HFFc6 (cell line): ENCODE measurements around the gene EVC. TPM values are rescaled to one million over a fixed set of nuclear protein-coding genes. Genes with fewer than 3 reads are reported as not detected.

Source experiments
- DNase-seq: peaks from one replicate; pipeline ENCODE4 v3.0.0-alpha.2; 2018
- H3K27ac Mint-ChIP-seq: 2 replicates; pipeline ENCODE4 v1.8.0; 2020; ENCODE audit warnings: mild to moderate bottlenecking, mixed read lengths
- H3K27me3 Mint-ChIP-seq: 2 replicates; pipeline ENCODE4 v1.8.0; 2021; ENCODE audit warnings: mild to moderate bottlenecking, moderate library complexity, mixed read lengths; ENCODE audit not compliant: insufficient read depth
- H3K36me3 Mint-ChIP-seq: 2 replicates; pipeline ENCODE4 v1.8.0; 2021; ENCODE audit warnings: low read depth, mixed read lengths
- H3K4me1 Mint-ChIP-seq: 2 replicates; pipeline ENCODE4 v1.8.0; 2020; ENCODE audit warnings: low read depth, mixed read lengths
- H3K4me3 Mint-ChIP-seq: 2 replicates; pipeline ENCODE4 v1.8.0; 2020; ENCODE audit warnings: mild to moderate bottlenecking, moderate library complexity, mixed read lengths
- H3K9me3 Mint-ChIP-seq: 2 replicates; pipeline ENCODE4 v1.8.0; 2020; ENCODE audit warnings: mild to moderate bottlenecking, mixed read lengths
- CTCF ChIP-seq: fragments of 200-600 bp; sonication (generic); IDR thresholded peaks from 2 replicates; pipeline ENCODE4 v1.5.0; 2021; ENCODE audit warnings: antibody characterized with exemption, mild to moderate bottlenecking
- total RNA-seq, 6 experiments: library from RNA; stranded (reverse); fragmentation: NEBNext Ultra II Directional; extraction: Animal tissue kit (Norgen Biotek cat#: 25700); gene quantifications; 2 replicates in 1 of 6; 3 replicates in 5 of 6; pipeline ENCODE4 v1.2.3, GENCODE V29; 2021

EVC gene
- total RNA-seq, 6 experiments from 2014 or later = 30.7 to 40.9 (median 33.7) TPM

- no peak for DNase-seq
- Mint-ChIP-seq H3K36me3 (peaks cover 61% of the 10 kb centered on the region), H3K9me3 (no peaks in the 10 kb centered on the region), H3K4me1 (peaks cover 37% of the 10 kb centered on the region), H3K4me3 (no peak overlapping the region), H3K27ac (no peak overlapping the region), H3K27me3 (peaks cover 3% of the 10 kb centered on the region; the same call in 1 of the 2 replicates)
- TF ChIP-seq CTCF = no peak
These were observed 76.3 kb downstream of the EVC start for GRCh38 chr4:5787311-5787710.

GRCh38 chr4:5788144-5788543 is 77.1 kb downstream of the EVC start:
- peaks cover 3% of the 10 kb centered on the region; the same call in 1 of the 2 replicates for H3K27me3 Mint-ChIP-seq
- peaks cover 37% of the 10 kb centered on the region for H3K4me1 Mint-ChIP-seq
- no peak overlapping the region for H3K4me3 Mint-ChIP-seq
- H3K27ac Mint-ChIP-seq = peak overlapping the region; percentile 30; the same call in 1 of the 2 replicates
- no peak for DNase-seq
- H3K9me3 Mint-ChIP-seq = no peaks in the 10 kb centered on the region
- peaks cover 54% of the 10 kb centered on the region for H3K36me3 Mint-ChIP-seq
- TF ChIP-seq CTCF = no peak

GRCh38 chr4:5789141-5789540 is 78.1 kb downstream of the EVC start:
- no peaks in the 10 kb centered on the region for H3K9me3 Mint-ChIP-seq
- DNase-seq = no peak
- H3K4me3 Mint-ChIP-seq = no peak overlapping the region
- peaks cover 31% of the 10 kb centered on the region for H3K4me1 Mint-ChIP-seq
- no peak for TF ChIP-seq CTCF
- H3K36me3 Mint-ChIP-seq = peaks cover 46% of the 10 kb centered on the region
- H3K27me3 Mint-ChIP-seq = peaks cover 1% of the 10 kb centered on the region; the same call in 1 of the 2 replicates
- peak overlapping the region; percentile 58 for H3K27ac Mint-ChIP-seq

GRCh38 chr4:5790546-5790857 is 79.5 kb downstream of the EVC start:
- Mint-ChIP-seq H3K27ac (no peak overlapping the region; the same call in 1 of the 2 replicates), H3K27me3 (peaks cover 1% of the 10 kb centered on the region; the same call in 1 of the 2 replicates), H3K36me3 (peaks cover 43% of the 10 kb centered on the region), H3K4me1 (peaks cover 21% of the 10 kb centered on the region), H3K9me3 (no peaks in the 10 kb centered on the region), H3K4me3 (no peak overlapping the region)
- DNase-seq = no peak
- peak; percentile 43 for TF ChIP-seq CTCF

GRCh38 chr4:5791654-5792053 is 80.7 kb downstream of the EVC start:
- TF ChIP-seq CTCF = no peak
- Mint-ChIP-seq H3K4me1 (peaks cover 10% of the 10 kb centered on the region), H3K9me3 (no peaks in the 10 kb centered on the region)

GRCh38 chr4:5793514-5793913 is 82.5 kb downstream of the EVC start:
- Mint-ChIP-seq H3K27me3 (no peaks in the 10 kb centered on the region; the same call in 1 of the 2 replicates), H3K9me3 (no peaks in the 10 kb centered on the region), H3K4me1 (peaks cover 6% of the 10 kb centered on the region), H3K36me3 (peaks cover 27% of the 10 kb centered on the region), H3K4me3 (no peak overlapping the region), H3K27ac (no peak overlapping the region)
- no peak for DNase-seq
- TF ChIP-seq CTCF = no peak

More at GRCh38 chr4:5791654-5792053, 80.7 kb downstream of the EVC start:
- DNase-seq = no peak
- H3K36me3 Mint-ChIP-seq = peaks cover 44% of the 10 kb centered on the region
- no peak overlapping the region for H3K4me3 Mint-ChIP-seq
- no peaks in the 10 kb centered on the region for H3K27me3 Mint-ChIP-seq
- no peak overlapping the region for H3K27ac Mint-ChIP-seq
